Stimulated activated naive CD8-positive, alpha-beta T cell treated with anti-CD3 and anti-CD28 coated beads, Interleukin-15, amount 100 ng/mL, for 72 hours (primary cell): ENCODE measurements around the gene SPG7.

ENCODE experiments used
- ATAC-seq: fragments of 150-1000 bp; cut with Tn5 transposase; 2 replicates; pipeline ENCODE4 v1.10.0; 2021; ENCODE audit warnings: mild to moderate bottlenecking, moderate library complexity
- DNase-seq, 2 donors: peaks; one replicate each; pipeline ENCODE4 v3.0.0; 2021 to 2022
- H3K27ac Mint-ChIP-seq, 2 donors: one replicate each; pipeline ENCODE4 v1.8.0; 2022; ENCODE audit warnings: mild to moderate bottlenecking in 2 of 2, mixed read lengths in 2 of 2, moderate library complexity in 2 of 2
- H3K27me3 Mint-ChIP-seq: one replicate; pipeline ENCODE4 v1.8.0; 2022; ENCODE audit warnings: mixed read lengths
- H3K4me1 Mint-ChIP-seq: one replicate; pipeline ENCODE4 v1.8.0; 2022; ENCODE audit warnings: mild to moderate bottlenecking, mixed read lengths
- H3K4me3 Mint-ChIP-seq, 2 donors: one replicate each; pipeline ENCODE4 v1.8.0; 2022; ENCODE audit warnings: mild to moderate bottlenecking in 2 of 2, mixed read lengths in 2 of 2, moderate library complexity in 1 of 2
- H3K9me3 Mint-ChIP-seq, 2 donors: one replicate each; pipeline ENCODE4 v1.8.0; 2022; ENCODE audit warnings: mixed read lengths in 2 of 2

The SPG7 gene

DNA sequence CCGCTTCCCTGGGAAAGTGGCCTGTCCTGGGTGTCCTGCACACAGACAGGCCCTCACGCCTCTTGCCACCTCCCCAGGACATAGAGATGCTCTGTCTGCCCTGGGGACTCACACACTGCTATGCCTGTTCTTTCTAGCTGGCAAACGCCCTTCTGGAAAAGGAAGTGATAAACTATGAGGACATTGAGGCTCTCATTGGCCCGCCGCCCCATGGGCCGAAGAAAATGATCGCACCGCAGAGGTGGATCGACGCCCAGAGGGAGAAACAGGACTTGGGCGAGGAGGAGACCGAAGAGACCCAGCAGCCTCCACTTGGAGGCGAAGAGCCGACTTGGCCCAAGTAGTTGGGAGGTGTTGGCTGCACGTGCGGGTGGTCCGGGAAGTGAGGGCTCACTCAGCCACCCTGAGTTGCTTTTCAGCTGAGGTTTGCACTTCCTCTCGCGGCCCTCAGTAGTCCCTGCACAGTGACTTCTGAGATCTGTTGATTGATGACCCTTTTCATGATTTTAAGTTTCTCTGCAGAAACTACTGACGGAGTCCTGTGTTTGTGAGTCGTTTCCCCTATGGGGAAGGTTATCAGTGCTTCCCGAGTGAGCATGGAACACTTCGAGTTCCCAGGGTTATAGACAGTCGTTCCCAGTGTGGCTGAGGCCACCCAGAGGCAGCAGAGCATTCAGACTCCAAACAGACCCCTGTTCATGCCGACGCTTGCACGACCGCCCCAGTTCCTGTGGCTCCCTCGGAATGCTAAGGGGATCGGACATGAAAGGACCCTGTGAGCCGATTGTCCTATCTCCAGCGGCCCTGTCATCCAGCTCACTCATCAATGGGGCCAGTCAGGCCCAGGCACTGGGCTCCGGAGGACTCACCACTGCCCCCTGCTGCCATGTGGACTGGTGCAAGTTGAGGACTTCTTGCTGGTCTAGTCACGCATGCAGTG is 48.8 kb downstream of the SPG7 start:
- H3K27me3 Mint-ChIP-seq, result no peaks in the 10 kb centered on the region
- DNase-seq (peak; percentile 80), ATAC-seq (peak; percentile 71)
- H3K9me3 Mint-ChIP-seq, result no peaks in the 10 kb centered on the region
- H3K4me3 Mint-ChIP-seq, result no peak overlapping the region
- peak overlapping the region in 1 of 2 donors; percentile 48 for H3K27ac Mint-ChIP-seq
- H3K4me1 Mint-ChIP-seq, result peaks cover 33% of the 10 kb centered on the region

DNA sequence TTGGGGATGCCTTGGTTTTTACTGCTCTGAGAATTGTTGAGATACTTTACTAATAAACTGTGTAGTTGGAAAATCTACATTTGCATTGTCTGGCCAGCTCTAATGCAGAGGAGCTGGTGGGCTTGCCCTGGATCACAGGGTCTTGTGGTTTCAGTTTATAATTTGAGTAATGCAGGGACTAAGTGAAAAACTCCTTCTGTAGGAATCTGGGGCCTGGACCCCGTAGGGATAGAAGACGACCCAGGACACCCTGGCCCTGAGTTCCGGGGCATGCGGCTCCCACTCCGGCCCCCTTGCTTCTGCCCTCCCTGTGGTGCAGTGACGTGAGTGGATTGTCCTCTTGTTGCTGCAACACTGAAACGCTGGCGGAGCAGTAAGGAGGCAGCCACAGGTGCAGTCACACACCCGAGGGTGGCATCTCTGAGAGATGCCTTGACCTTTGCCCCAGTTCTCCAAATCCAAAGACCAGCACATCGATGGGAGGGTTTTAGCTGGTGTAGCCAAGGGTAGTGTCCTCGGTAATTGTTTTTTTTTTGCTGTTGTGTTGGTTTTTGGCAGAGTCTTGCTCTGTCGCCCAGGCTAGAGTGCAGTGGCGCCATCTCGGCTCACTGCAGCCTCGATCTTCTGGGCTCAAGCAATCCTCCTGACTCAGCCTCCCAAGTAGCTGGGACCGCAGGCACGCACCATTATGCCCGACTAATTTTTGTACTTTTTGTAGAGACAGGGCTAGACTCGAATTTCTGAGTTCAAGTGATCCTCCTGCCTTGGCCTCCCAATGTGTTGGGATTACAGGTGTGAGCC is 49.7 kb downstream of the SPG7 start:
- DNase-seq (no peak), ATAC-seq (no peak)
- no peak overlapping the region for H3K4me3 Mint-ChIP-seq
- H3K9me3 Mint-ChIP-seq, result no peaks in the 10 kb centered on the region
- H3K27ac Mint-ChIP-seq, result no peak overlapping the region
- no peaks in the 10 kb centered on the region for H3K27me3 Mint-ChIP-seq
- H3K4me1 Mint-ChIP-seq, result peaks cover 41% of the 10 kb centered on the region

- peaks cover 68% of the 10 kb centered on the region for H3K4me1 Mint-ChIP-seq
Observed at GRCh38 chr16:89560378-89561141, 52.4 kb downstream of the SPG7 start, which contains the start of gene RPL13. Gene RPL13, plus strand, starts transcription at chr16:89560682. Its CDS starts 278 bp downstream, at chr16:89560960.

DNA sequence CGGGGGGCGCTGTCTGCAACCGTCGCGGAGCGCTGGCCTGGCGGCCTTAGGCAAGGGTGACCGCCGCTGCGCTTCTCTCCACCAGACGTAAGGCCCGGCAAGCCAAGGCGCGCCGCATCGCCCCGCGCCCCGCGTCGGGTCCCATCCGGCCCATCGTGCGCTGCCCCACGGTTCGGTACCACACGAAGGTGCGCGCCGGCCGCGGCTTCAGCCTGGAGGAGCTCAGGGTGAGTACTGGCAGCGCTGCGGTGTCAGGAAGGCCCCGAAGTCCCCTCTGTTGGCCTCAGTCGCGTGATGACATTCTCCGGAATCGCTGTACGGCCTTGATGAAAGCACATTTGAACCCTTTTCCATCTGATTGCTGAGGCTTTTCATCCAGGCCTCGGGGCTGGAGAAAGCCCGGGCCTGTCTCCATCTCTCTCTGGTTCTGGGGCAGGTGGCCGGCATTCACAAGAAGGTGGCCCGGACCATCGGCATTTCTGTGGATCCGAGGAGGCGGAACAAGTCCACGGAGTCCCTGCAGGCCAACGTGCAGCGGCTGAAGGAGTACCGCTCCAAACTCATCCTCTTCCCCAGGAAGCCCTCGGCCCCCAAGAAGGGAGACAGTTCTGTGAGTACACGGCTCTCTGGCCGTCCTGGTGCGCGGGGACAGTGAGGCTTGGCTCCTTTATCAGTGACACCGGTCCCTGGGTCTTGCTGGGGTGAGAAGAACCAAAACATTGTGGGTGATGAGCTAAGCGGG is 53.1 kb downstream of the SPG7 start:
- peak overlapping the region; percentile 86 to 87 for H3K4me3 Mint-ChIP-seq
- ATAC-seq (no peak), DNase-seq (no peak)
- peaks cover 76% of the 10 kb centered on the region for H3K4me1 Mint-ChIP-seq
- peak overlapping the region; percentile 92 to 98 for H3K27ac Mint-ChIP-seq
- no peaks in the 10 kb centered on the region for H3K9me3 Mint-ChIP-seq
- H3K27me3 Mint-ChIP-seq, result no peaks in the 10 kb centered on the region

More at GRCh38 chr16:89560378-89561141, 52.4 kb downstream of the SPG7 start, which contains the start of gene RPL13:
- DNase-seq, result peak; percentile 91 to 94
- ATAC-seq, result peak; percentile 92
- no peaks in the 10 kb centered on the region for H3K27me3 Mint-ChIP-seq
- peak within 1 kb of the TSS; percentile 94 to 98 for H3K27ac Mint-ChIP-seq
- H3K4me3 Mint-ChIP-seq, result peak within 1 kb of the TSS; percentile 87 to 88
- no peaks in the 10 kb centered on the region for H3K9me3 Mint-ChIP-seq

DNA sequence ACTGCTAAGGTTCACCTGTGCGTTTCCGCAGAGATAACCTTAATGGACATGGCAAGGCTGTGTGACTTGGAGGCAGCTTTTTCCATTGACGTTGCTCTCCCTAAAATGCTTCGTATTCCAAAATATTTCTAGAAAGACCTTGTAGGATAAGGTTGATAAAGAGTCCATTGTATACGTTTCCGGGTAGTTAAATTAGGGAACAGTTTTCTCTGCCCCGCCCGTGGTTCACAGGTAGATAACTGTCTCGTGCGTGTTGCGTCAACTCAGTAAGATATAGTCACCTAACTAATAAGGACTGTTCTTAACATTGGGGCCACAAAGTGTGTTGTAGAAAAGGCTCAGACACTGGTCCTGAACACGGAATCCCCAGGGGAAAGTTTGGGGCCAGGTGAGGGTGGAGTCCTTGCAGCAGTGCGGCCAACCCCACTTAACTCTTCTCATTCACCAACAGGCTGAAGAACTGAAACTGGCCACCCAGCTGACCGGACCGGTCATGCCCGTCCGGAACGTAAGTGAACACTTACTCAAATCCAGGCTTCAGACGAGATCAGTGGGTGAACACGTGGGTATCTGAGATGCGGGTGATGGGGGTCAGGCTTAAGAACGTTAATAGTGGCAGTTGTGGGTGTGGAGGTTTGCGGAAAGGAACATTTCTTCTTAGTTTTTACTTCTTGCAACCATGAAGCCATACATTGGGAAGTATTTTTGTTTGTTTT is 53.8 kb downstream of the SPG7 start:
- H3K4me1 Mint-ChIP-seq, result peaks cover 73% of the 10 kb centered on the region
- ATAC-seq (no peak), DNase-seq (no peak)
- no peaks in the 10 kb centered on the region for H3K9me3 Mint-ChIP-seq
- no peaks in the 10 kb centered on the region for H3K27me3 Mint-ChIP-seq
- H3K27ac Mint-ChIP-seq, result peak overlapping the region; percentile 92 to 98
- H3K4me3 Mint-ChIP-seq, result peak overlapping the region; percentile 86 to 87

DNA sequence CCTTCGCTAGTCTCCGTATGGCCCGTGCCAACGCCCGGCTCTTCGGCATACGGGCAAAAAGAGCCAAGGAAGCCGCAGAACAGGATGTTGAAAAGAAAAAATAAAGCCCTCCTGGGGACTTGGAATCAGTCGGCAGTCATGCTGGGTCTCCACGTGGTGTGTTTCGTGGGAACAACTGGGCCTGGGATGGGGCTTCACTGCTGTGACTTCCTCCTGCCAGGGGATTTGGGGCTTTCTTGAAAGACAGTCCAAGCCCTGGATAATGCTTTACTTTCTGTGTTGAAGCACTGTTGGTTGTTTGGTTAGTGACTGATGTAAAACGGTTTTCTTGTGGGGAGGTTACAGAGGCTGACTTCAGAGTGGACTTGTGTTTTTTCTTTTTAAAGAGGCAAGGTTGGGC is 54.7 kb downstream of the SPG7 start:
- no peak for ATAC-seq
- DNase-seq, result no peak
- Mint-ChIP-seq H3K27ac (peak overlapping the region in 1 of 2 donors; percentile 92), H3K4me1 (peaks cover 64% of the 10 kb centered on the region), H3K27me3 (no peaks in the 10 kb centered on the region), H3K9me3 (no peaks in the 10 kb centered on the region), H3K4me3 (peak overlapping the region; percentile 86 to 87)

DNA sequence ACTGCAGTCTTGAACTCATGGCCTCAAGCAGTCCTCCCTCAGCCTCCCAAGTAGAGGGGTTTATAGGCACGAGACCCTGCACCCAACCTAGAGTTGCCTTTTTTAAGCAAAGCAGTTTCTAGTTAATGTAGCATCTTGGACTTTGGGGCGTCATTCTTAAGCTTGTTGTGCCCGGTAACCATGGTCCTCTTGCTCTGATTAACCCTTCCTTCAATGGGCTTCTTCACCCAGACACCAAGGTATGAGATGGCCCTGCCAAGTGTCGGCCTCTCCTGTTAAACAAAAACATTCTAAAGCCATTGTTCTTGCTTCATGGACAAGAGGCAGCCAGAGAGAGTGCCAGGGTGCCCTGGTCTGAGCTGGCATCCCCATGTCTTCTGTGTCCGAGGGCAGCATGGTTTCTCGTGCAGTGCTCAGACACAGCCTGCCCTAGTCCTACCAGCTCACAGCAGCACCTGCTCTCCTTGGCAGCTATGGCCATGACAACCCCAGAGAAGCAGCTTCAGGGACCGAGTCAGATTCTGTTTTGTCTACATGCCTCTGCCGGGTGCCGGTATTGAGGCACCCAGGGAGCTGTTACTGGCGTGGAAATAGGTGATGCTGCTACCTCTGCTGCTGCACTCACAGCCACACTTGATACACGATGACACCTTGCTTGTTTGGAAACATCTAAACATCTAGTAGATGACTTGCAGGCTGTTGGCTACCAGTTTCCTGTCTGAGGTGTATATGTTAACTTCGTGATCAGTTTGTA is 55.6 kb downstream of the SPG7 start:
- H3K27ac Mint-ChIP-seq, result peak overlapping the region in 1 of 2 donors; percentile 59
- H3K4me1 Mint-ChIP-seq, result peaks cover 62% of the 10 kb centered on the region
- ATAC-seq, result no peak
- H3K9me3 Mint-ChIP-seq, result no peaks in the 10 kb centered on the region
- no peak for DNase-seq
- peak overlapping the region; percentile 51 to 74 for H3K4me3 Mint-ChIP-seq
- H3K27me3 Mint-ChIP-seq, result no peaks in the 10 kb centered on the region

DNA sequence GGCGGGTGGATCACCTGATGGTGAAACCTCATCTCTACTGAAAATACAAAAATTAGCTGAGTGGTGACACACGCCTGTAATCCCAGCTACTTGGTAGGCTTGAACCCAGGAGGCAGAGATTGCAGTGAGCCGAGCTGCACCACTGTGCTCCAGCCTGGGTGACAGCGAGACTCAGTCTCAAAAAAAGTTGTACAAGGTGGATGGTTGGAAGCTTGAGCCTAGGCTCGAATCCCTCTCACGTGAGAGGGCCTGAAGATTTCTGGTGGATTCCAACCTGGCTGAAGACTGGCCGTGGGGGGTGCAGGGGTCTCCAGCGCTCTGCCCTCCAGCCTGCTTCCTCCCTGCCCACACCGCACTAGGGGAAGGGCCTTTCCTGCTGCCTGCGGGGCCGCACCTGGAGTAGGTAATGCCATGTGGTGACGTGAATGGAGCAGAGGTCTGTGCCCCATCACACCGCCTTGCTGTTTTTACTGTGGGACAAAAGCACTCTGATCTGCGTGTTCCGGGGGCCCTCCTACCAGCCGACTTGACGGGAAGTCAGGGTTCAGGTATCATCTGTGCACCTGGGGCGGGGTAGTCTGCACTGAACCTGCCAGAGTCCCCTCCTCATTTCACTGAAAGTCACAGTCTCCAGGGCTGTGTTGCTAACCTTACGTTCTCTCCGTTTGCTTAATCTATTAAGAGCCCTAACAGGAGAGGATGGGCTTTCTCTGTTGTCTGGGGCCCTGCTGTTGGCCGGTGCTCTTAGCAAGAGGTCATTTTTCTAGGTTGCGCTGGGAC is 56.5 kb downstream of the SPG7 start:
- Mint-ChIP-seq H3K27me3 (no peaks in the 10 kb centered on the region), H3K9me3 (no peaks in the 10 kb centered on the region), H3K27ac (peak overlapping the region in 1 of 2 donors; percentile 71), H3K4me3 (peak overlapping the region; percentile 51 to 74), H3K4me1 (peaks cover 55% of the 10 kb centered on the region)
- ATAC-seq (no peak), DNase-seq (no peak)

DNA sequence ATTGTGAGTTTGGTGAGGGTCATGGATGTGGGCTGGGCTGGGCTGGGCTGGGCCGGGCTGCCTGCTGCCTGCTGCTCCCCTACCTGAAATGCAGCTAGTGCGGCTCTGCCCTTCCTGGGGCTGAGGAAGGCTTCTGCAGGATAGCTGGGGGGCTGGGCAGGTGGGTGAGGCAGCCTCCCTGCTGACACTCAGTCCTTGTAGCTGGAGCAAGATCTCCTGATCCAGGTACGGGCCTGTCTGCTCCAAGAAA is 57.0 kb downstream of the SPG7 start:
- DNase-seq (no peak), ATAC-seq (no peak)
- Mint-ChIP-seq H3K27ac (peak overlapping the region in 1 of 2 donors; percentile 71), H3K9me3 (no peaks in the 10 kb centered on the region), H3K4me3 (peak overlapping the region; percentile 51 to 74), H3K27me3 (peaks cover 4% of the 10 kb centered on the region), H3K4me1 (peaks cover 52% of the 10 kb centered on the region)

DNA sequence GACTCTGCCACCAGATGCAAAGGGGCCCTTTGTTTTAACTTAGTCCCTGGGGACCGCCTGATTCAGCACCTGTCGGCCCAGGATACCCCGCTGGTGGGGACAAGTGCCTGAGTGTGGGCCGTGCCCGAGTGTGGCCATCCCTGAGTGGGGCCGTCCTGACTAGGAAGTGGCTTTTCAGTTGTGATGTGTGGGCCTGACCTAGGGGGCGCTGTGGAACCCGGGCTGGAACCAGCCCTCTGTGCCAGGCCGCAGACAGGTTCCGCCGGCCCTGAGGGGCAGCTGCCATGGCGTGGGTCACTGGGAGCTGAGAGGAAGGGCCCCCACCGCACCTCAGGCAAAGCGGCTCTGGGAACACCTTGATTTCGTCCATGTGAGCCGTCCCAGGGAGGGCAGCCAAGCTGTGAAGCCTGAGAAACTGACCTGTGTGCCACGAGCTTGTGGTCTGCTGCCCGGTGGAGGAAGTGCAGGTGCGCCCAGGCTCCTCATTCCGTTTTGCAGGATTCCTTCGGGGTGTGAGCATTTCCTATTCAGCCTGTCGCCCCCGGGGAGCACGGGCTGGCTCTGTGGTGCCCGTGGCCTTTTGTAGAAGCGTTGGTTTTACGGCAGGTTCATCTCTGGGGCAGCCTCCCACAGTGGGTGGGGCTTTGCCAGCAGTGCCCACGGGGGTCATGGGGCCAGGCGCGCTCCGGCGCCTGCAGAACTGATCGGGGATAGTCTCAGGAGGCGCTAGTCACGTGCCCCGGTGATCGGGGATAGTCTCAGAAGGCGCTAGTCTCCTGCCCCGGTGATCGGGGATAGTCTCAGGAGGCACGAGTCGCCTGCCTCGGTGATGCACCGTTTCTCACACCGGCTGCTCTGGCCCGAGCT is 57.5 kb downstream of the SPG7 start:
- H3K27ac Mint-ChIP-seq, result peak overlapping the region in 1 of 2 donors; percentile 88

DNA sequence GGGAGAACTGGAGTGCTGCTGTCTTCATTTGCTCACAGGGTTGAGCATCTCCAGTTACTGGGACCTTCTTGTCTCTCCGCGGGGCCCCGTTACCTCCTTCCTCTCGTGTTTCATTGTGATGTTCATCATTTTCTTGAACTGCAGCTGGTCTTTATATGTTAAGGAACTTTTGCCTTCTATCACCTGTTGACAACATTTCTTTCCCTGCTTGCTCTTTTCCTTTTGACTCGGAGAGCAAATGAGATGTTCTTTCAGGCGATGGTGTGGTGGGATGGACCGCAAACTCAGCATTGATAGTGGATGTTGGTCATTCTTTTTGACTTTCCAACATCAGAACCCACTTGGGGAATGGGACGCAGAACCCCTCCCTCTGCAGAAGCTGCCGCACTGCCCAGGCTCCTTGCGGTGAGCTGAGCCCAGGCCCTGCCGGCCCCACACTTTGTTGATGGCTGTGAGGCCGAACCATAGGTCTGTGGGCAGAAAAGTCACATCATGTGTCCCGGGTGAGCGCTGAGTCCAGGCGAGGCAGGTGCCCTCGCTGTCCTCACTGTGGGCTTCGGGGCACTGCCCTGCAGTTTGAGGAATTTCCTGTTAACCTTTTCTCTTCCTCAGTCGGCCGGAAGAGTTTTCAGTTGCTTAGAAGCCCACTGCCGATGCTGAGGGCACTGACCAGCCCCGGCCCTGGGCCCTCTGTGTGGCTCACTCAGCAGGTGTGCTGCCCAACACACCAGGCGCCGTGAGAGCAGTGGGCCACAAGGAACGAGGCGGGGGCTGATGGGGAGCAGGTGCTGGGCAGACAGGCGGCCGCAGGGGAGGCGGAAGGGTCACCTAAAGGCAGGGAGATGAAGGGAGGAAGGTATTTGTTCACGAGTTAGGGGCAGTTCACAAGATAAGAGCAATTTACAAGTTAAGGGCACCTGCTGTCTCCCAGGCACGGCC is 59.7 kb downstream of the SPG7 start:
- DNase-seq (no peak), ATAC-seq (no peak)
- peaks cover 24% of the 10 kb centered on the region for H3K27me3 Mint-ChIP-seq
- peaks cover 47% of the 10 kb centered on the region for H3K4me1 Mint-ChIP-seq
- peak overlapping the region in 1 of 2 donors; percentile 64 for H3K27ac Mint-ChIP-seq
- H3K9me3 Mint-ChIP-seq, result no peaks in the 10 kb centered on the region
- no peak overlapping the region for H3K4me3 Mint-ChIP-seq

More for the DNA sequence above, 57.5 kb downstream of the SPG7 start:
- peaks cover 7% of the 10 kb centered on the region for H3K27me3 Mint-ChIP-seq
- ATAC-seq, result peak; percentile 65
- peak; percentile 47 to 58 for DNase-seq
- no peaks in the 10 kb centered on the region for H3K9me3 Mint-ChIP-seq
- peaks cover 52% of the 10 kb centered on the region for H3K4me1 Mint-ChIP-seq
- peak overlapping the region; percentile 51 to 74 for H3K4me3 Mint-ChIP-seq
